A549 (cell line): ENCODE data around the gene ZNF180. TPM values are rescaled to one million over a fixed set of nuclear protein-coding genes. Genes with fewer than 3 reads are reported as not detected.
A peak's percentile ranks its signal among the peaks of the same experiment; 100 is the strongest.

Experiments used
- ATAC-seq, 2 experiments: fragments of 200-7000 bp in 1 of 2; fragments of >200 bp in 1 of 2; cut with Nextera tagmentation in 1 of 2; cut with Tn5 transposase in 1 of 2; 3 replicates each; pipeline versions ENCODE4 v1.8.0 to v1.9.1; 2018 to 2020; ENCODE audit warnings: mild to moderate bottlenecking in 1 of 2, moderate library complexity in 1 of 2
- CTCF ChIA-PET: fragments of 300-600 bp; sonication (Branson Sonifier 250); formaldehyde crosslinking; extraction: SDS; loops from one replicate; lab custom pipeline; 2021; ENCODE audit warnings: antibody characterized with exemption, inconsistent platforms; lab: Yijun Ruan, JAX
- POLR2A ChIA-PET: fragments of 350-600 bp; formaldehyde crosslinking; extraction: SDS; loops from one replicate; lab custom pipeline; 2021; ENCODE audit warnings: antibody characterized with exemption, inconsistent platforms; lab: Yijun Ruan, JAX
- DNase-seq, 2 experiments: peaks; one replicate each; pipeline versions ENCODE4 v3.0.0 to v3.0.0-alpha.2; 2011 to 2016; ENCODE audit warnings: low read depth in 1 of 2, low spot score in 1 of 2
- FAIRE-seq: peaks from 2 replicates; lab custom pipeline; 2011; peaks lifted over from hg19 to GRCh38; lab: Jason Lieb, UNC
- H3K27ac ChIP-seq, 2 experiments: fragments of >200 bp; sonication (Bioruptor Twin); formaldehyde crosslinking; 3 replicates each; pipeline ENCODE4 v1.5.1; 2016 to 2017
- H3K4me1 ChIP-seq: fragments of >200 bp; sonication (Bioruptor Twin); formaldehyde crosslinking; 3 replicates; pipeline ENCODE4 v1.6.1; 2016
- H3K4me2 ChIP-seq: fragments of >200 bp; sonication (Bioruptor Twin); formaldehyde crosslinking; 3 replicates; pipeline ENCODE4 v1.6.1; 2016
- H3K4me3 ChIP-seq: fragments of >200 bp; sonication (Bioruptor Twin); formaldehyde crosslinking; 3 replicates; pipeline ENCODE4 v1.5.1; 2016
- H3K9me3 ChIP-seq: fragments of >200 bp; sonication (Bioruptor Twin); formaldehyde crosslinking; 3 replicates; pipeline ENCODE4 v1.6.1; 2016
- CEBPB ChIP-seq, 2 experiments: fragments of >200 bp in 1 of 2; sonication (Bioruptor Twin) in 1 of 2; formaldehyde crosslinking in 1 of 2; IDR thresholded peaks; 2 replicates each; pipeline ENCODE4 v1.6.1; 2012 to 2016
- CHD2 ChIP-seq: fragments of 150-350 bp; IDR thresholded peaks from 2 replicates; pipeline ENCODE4 v1.6.1; 2014; ENCODE audit warnings: low read length; ENCODE audit not compliant: partially characterized antibody
- GATA3 ChIP-seq: IDR thresholded peaks from 2 replicates; pipeline ENCODE4 v1.6.1; 2012; ENCODE audit warnings: borderline replicate concordance
- HDAC2 ChIP-seq: fragments of 200-600 bp; sonication (generic); IDR thresholded peaks from 2 replicates; pipeline ENCODE4 v1.6.1; 2016
- HES2 ChIP-seq: fragments of >200 bp; sonication (Bioruptor Twin); formaldehyde crosslinking; IDR thresholded peaks from 2 replicates; pipeline ENCODE4 v1.6.1; 2016
- HOXA7 ChIP-seq: fragments of 250-450 bp; sonication (Bioruptor Pico); IDR thresholded peaks from 2 replicates; pipeline ENCODE4 v1.5.0; 2020; ENCODE audit warnings: mild to moderate bottlenecking, moderate library complexity
- HOXB13 ChIP-seq: fragments of 250-450 bp; sonication (Bioruptor Pico); IDR thresholded peaks from 2 replicates; pipeline ENCODE4 v1.5.0; 2020; ENCODE audit warnings: low read depth, mild to moderate bottlenecking, moderate library complexity
- HOXB5 ChIP-seq: fragments of 250-450 bp; sonication (Bioruptor Pico); IDR thresholded peaks from 2 replicates; pipeline ENCODE4 v1.5.0; 2020; ENCODE audit warnings: mild to moderate bottlenecking, moderate library complexity
- JUN ChIP-seq, 2 experiments: fragments of >200 bp; sonication (Bioruptor Twin); formaldehyde crosslinking; IDR thresholded peaks; 2 replicates in 1 of 2; 3 replicates in 1 of 2; pipeline ENCODE4 v1.6.1; 2016 to 2017
- MAFK ChIP-seq: fragments of 450-650 bp; IDR thresholded peaks from 2 replicates; pipeline ENCODE4 v1.6.1; 2014; ENCODE audit not compliant: partially characterized antibody
- MAZ ChIP-seq: fragments of 150-350 bp; IDR thresholded peaks from 2 replicates; pipeline ENCODE4 v1.6.1; 2014; ENCODE audit warnings: antibody characterized with exemption, low read depth, low read length, borderline replicate concordance
- PBX3 ChIP-seq: IDR thresholded peaks from 2 replicates; pipeline ENCODE4 v1.6.1; 2012
- PHF8 ChIP-seq: fragments of 200-600 bp; sonication (generic); IDR thresholded peaks from 2 replicates; pipeline ENCODE4 v1.6.1; 2016; ENCODE audit warnings: low read depth, mild to moderate bottlenecking, antibody characterized with exemption, moderate library complexity, borderline replicate concordance
- POLR2A ChIP-seq: IDR thresholded peaks from 2 replicates; pipeline ENCODE4 v1.6.1; 2012; ENCODE audit warnings: mild to moderate bottlenecking, low read length
- USF2 ChIP-seq: fragments of 450-650 bp; IDR thresholded peaks from 2 replicates; pipeline ENCODE4 v1.6.1; 2014; ENCODE audit warnings: antibody characterized with exemption
- ZNF302 ChIP-seq: fragments of 250-450 bp; sonication (Bioruptor Pico); IDR thresholded peaks from 2 replicates; pipeline ENCODE4 v1.9.0; 2021; ENCODE audit warnings: inconsistent platforms, mild to moderate bottlenecking, moderate library complexity
- WGBS: methylation state at CpG from one replicate; pipeline ENCODE4 v1.1.6; 2017; ENCODE audit errors: missing lambda C conversion rate; 5-methylcytosine and 5-hydroxymethylcytosine counted together
- polyA plus RNA-seq, 4 experiments: library from polyadenylated mRNA; depleted of rRNA in 3 of 4; stranded (reverse); fragments of >200 nt; fragmentation: RNase III in 1 of 4; extraction: RNeasy Plus Mini Kit Qiagen cat#74134 plus additional on column Dnase treatment in 1 of 4; gene quantifications; 2 replicates in 3 of 4; 3 replicates in 1 of 4; pipeline ENCODE4 v1.2.3, GENCODE V29; 2011 to 2017
- TF ChIP-seq, protein P1 (sequence below): IDR thresholded peaks from 2 replicates; pipeline ENCODE4 v1.6.1; 2012
- TF ChIP-seq, protein P2 (sequence below): IDR thresholded peaks from 2 replicates; pipeline ENCODE4 v1.6.1; 2012; ENCODE audit warnings: low read depth, borderline replicate concordance

The ZNF180 gene
- polyA plus RNA-seq, 2 of the 4 experiments (the other 2 are of a cell fraction) = 4.1 to 8.1 TPM

- H3K4me1 ChIP-seq = peaks cover 5% of the 10 kb centered on the region; the same call in 1 of the 3 replicates
- no peak for FAIRE-seq
- WGBS = 95% methylated on average over 9 of the region's 9 CpGs
- DNase-seq = no peak
- no peak for ATAC-seq
- TF ChIP-seq, protein P1, sequence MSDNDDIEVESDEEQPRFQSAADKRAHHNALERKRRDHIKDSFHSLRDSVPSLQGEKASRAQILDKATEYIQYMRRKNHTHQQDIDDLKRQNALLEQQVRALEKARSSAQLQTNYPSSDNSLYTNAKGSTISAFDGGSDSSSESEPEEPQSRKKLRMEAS = no peak
- TF ChIP-seq, all 56 proteins: peak for 0
- Histone ChIP-seq H3K4me3 (peak overlapping the region; percentile 77), H3K9me3 (peaks cover 76% of the 10 kb centered on the region), H3K4me2 (peak overlapping the region; percentile 82), H3K27ac (no peak overlapping the region)
- CTCF ChIA-PET = interaction anchor here (0.7 to 1.4 kb wide), 2 partner anchors 18 to 104 kb away, joined by 3 to 4 read pairs; no protein-coding TSS in a partner anchor
- POLR2A ChIA-PET = interaction anchor here (1.8 kb wide), 1 partner anchor 8 kb away, joined by 7 read pairs; no protein-coding TSS in a partner anchor
Observed at GRCh38 chr19:44498988-44499387, 1.3 kb downstream of the ZNF180 start.

GRCh38 chr19:44496711-44497110 is 3.6 kb downstream of the ZNF180 start:
- H3K4me3 ChIP-seq = no peak overlapping the region
- H3K4me2 ChIP-seq = no peak overlapping the region
- 88% methylated on average over 1 of the region's 1 CpG for WGBS
- H3K9me3 ChIP-seq = peaks cover 87% of the 10 kb centered on the region
- H3K4me1 ChIP-seq = peaks cover 5% of the 10 kb centered on the region; the same call in 1 of the 3 replicates
- CTCF ChIA-PET = interaction anchor here (2.9 kb wide), 1 partner anchor 15 kb away, joined by 11 read pairs; no protein-coding TSS in a partner anchor
- H3K27ac ChIP-seq = no peak overlapping the region
- TF ChIP-seq MAZ (no peak), USF2 (no peak), HOXA7 (CRISPR knock-in tag) (no peak), MAFK (peak; percentile 90)
- TF ChIP-seq, protein P2, sequence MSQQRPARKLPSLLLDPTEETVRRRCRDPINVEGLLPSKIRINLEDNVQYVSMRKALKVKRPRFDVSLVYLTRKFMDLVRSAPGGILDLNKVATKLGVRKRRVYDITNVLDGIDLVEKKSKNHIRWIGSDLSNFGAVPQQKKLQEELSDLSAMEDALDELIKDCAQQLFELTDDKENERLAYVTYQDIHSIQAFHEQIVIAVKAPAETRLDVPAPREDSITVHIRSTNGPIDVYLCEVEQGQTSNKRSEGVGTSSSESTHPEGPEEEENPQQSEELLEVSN = no peak
- DNase-seq (no peak), FAIRE-seq (peak; percentile 49), ATAC-seq (no peak)
- POLR2A ChIA-PET = no interaction called here

- Histone ChIP-seq H3K4me3 (no peak overlapping the region), H3K27ac (no peak overlapping the region), H3K4me2 (no peak overlapping the region), H3K4me1 (no peaks in the 10 kb centered on the region), H3K9me3 (peaks cover 100% of the 10 kb centered on the region)
- ATAC-seq (no peak), DNase-seq (peak in 1 of 2 experiments; percentile 66), FAIRE-seq (peak; percentile 88)
- ChIA-PET CTCF (interaction anchor here (0.8 to 1.3 kb wide), 3 partner anchors 24 to 667 kb away, joined by 3 read pairs; partner anchors contain the start of gene ZNF180), POLR2A (no interaction called here)
- 0 out of 2 replicates have a peak, but pooled peaks have one; percentile 43 for TF ChIP-seq HOXB5 (CRISPR knock-in tag)
- peak; percentile 70; the same call in 1 of the 2 replicates for TF ChIP-seq HES2
- TF ChIP-seq, protein P1 = peak; percentile 18; the same call in 1 of the 2 replicates
- TF ChIP-seq JUN (IDR thresholded peaks at IDR 0.05) = peak in 1 of 2 experiments; percentile 56; a peak in 3 of 5 replicates
- 0 out of 4 replicates have a peak, but pooled peaks of 1 of the 2 experiments have one; percentile 3 for TF ChIP-seq CEBPB (IDR thresholded peaks at IDR 0.05)
- TF ChIP-seq GATA3 = peak; percentile 91
- TF ChIP-seq POLR2A = no peak
- peak; percentile 66; the same call in 1 of the 2 replicates for TF ChIP-seq HOXB13 (CRISPR knock-in tag)
- TF ChIP-seq ZNF302 (CRISPR knock-in tag) = 0 out of 2 replicates have a peak, but pooled peaks have one; percentile 15
- no peak for TF ChIP-seq PHF8
- TF ChIP-seq HDAC2 = peak; percentile 23; the same call in 1 of the 2 replicates
- TF ChIP-seq PBX3 = 0 out of 2 replicates have a peak, but pooled peaks have one; percentile 13
- TF ChIP-seq CHD2 = no peak
- WGBS = 88% methylated on average over 7 of the region's 7 CpGs
Observed at GRCh38 chr19:44476559-44477408, 23.5 kb downstream of the ZNF180 start.
